Left renal pelvis (tissue), 4 donors: ENCODE measurements around the gene PKN1. TPM values are rescaled to one million over a fixed set of nuclear protein-coding genes. Genes with fewer than 3 reads are reported as not detected.

Source experiments
- DNase-seq, 4 donors: peaks; one replicate each; pipeline ENCODE4 v3.0.0-alpha.2; 2013; ENCODE audit warnings: low read depth in 4 of 4, low spot score in 3 of 4
- polyA plus RNA-seq, 4 donors: library from polyadenylated mRNA; unstranded; fragments of 120-200 nt; gene quantifications; one replicate each; pipeline ENCODE4 v1.2.1, GENCODE V29; 2013; ENCODE audit not compliant: insufficient read length in 4 of 4

PKN1 gene
- polyA plus RNA-seq, 4 donors, result 56.1 to 104 (median 80.8) TPM

DNA sequence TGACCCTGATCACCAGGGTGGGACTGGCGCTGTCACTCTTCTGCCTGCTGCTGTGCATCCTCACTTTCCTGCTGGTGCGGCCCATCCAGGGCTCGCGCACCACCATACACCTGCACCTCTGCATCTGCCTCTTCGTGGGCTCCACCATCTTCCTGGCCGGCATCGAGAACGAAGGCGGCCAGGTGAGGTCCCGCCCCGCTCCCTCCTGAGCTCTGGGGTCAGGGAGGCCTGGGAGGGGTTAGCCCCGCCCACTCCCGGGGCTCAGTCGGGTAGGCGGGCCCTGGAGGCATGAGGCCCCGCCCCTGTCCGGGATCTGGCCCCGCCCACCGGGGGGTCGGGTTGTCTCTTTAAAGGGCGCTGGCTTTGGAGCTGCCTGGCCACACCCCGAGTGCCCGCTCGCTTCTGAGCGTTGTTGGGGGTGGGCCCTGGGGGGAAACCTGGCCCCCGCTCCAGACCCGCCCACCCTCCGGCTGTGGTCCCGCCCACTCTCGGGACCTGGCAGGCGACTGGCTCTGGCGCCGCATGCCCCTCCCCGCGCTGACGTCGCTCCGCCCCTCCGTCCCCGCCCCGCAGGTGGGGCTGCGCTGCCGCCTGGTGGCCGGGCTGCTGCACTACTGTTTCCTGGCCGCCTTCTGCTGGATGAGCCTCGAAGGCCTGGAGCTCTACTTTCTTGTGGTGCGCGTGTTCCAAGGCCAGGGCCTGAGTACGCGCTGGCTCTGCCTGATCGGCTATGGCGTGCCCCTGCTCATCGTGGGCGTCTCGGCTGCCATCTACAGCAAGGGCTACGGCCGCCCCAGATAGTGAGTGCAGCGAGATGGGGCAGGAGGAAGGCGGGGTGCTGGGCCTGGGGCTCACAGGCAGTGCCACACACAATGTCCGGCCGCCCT is 27.1 kb upstream of the PKN1 start:
- DNase-seq, result peak; percentile 72 to 77 (median 76)

DNA sequence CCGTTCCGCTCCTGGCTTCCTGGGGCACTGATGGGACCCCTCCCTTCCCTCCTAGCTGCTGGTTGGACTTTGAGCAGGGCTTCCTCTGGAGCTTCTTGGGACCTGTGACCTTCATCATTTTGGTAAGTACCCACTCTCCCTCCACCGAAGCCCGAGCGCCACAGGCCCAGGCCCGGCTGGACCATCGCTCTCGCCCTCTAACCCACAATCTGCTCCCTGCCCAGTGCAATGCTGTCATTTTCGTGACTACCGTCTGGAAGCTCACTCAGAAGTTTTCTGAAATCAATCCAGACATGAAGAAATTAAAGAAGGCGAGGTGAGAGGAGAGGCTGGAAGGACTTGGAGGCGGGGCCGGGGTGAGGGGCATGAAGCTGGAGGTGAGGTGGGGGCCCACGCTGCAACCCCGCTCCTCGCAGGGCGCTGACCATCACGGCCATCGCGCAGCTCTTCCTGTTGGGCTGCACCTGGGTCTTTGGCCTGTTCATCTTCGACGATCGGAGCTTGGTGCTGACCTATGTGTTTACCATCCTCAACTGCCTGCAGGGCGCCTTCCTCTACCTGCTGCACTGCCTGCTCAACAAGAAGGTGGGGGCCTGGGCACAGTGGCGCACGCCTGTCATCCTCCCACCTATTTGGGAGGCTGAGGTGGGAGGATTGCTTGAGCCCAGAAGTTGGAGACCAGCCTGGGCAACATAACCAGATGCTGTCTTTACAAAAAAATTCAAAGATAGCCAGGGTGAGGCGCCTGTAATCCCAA is 26.3 kb upstream of the PKN1 start:
- no peak for DNase-seq

DNA sequence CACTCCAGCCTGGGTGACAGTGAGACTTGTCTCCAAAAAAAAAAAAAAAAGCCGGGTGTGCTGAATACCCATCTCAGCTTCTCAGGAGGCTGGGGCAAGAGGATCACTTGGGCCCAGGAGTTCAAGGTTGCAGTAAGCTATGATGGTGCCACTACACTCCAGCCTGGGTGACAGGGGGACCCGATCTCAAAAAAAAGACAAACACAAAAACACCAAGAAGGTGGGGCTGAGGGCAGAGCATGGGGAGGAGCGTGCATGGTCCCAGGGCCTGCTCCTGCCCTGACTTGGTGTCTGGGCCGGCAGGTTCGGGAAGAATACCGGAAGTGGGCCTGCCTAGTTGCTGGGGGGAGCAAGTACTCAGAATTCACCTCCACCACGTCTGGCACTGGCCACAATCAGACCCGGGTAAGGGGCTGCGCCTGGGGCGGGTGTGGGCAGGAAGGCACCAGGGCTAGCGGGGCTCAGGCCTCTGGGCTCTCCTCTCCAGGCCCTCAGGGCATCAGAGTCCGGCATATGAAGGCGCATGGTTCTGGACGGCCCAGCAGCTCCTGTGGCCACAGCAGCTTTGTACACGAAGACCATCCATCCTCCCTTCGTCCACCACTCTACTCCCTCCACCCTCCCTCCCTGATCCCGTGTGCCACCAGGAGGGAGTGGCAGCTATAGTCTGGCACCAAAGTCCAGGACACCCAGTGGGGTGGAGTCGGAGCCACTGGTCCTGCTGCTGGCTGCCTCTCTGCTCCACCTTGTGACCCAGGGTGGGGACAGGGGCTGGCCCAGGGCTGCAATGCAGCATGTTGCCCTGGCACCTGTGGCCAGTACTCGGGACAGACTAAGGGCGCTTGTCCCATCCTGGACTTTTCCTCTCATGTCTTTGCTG is 25.3 kb upstream of the PKN1 start:
- no peak for DNase-seq

DNA sequence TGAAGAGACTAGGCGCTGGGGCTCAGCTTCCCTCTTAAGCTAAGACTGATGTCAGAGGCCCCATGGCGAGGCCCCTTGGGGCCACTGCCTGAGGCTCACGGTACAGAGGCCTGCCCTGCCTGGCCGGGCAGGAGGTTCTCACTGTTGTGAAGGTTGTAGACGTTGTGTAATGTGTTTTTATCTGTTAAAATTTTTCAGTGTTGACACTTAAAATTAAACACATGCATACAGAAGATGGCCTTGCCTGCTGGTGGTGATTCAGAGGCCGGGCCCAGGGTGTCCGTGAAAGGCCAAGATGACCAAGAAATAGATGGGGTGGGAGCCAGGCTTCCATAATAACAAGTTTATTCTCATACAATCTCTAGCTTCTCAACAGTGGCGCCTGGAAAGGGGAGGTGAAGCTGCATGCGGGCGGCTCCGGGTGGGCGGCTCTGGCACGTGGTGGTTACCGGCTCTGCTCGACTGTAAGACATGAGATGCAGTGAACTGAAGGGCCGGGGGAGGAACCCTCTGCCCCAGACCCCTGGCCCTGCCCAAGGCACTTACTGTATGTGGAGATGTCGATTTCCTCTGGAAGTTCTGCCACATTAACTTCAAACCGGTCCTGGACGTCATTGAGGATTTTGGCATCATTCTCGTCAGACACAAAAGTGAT is 24.5 kb upstream of the PKN1 start:
- DNase-seq, result no peak

DNA sequence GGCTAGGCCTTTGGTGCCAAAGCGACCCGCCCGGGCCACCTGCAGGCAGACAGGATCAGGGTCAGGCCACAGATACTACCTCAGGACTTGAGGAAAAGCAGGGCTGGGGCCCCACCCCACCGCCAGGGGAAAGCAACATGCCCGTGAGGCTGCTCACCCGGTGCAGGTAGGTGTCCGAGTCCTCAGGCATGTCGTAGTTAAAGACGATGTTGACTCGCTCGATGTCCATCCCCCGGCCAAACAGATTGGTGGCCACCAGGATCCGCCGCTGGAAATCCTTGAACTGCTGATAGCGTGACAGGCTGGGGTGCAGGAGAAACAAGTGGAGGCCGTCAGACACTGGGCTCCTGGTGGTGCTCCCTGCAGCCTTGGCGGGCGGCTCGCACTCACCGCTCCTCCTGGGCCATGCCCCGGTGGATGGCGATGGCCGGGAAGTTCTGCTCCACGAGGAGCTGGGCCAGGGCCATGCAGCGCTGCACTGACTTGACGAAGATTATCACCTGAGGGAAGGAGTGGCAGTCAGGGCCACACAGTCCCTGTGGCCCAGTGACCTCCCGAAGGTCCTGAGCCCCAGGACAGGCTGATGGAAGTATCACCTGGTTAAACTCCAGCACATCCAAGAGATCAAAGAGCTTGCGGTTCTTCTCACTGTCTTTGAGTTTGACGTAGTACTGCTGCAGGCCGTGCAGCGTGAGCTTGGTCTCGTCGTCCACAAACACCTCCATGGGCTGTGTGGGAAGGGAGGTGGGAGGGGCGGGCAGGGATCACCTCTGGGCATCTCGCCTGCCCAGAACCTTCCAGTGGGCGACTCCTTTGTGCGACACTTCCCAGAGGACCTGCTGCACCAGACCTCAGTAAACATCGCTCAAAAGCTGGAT is 23.7 kb upstream of the PKN1 start:
- no peak for DNase-seq

DNA sequence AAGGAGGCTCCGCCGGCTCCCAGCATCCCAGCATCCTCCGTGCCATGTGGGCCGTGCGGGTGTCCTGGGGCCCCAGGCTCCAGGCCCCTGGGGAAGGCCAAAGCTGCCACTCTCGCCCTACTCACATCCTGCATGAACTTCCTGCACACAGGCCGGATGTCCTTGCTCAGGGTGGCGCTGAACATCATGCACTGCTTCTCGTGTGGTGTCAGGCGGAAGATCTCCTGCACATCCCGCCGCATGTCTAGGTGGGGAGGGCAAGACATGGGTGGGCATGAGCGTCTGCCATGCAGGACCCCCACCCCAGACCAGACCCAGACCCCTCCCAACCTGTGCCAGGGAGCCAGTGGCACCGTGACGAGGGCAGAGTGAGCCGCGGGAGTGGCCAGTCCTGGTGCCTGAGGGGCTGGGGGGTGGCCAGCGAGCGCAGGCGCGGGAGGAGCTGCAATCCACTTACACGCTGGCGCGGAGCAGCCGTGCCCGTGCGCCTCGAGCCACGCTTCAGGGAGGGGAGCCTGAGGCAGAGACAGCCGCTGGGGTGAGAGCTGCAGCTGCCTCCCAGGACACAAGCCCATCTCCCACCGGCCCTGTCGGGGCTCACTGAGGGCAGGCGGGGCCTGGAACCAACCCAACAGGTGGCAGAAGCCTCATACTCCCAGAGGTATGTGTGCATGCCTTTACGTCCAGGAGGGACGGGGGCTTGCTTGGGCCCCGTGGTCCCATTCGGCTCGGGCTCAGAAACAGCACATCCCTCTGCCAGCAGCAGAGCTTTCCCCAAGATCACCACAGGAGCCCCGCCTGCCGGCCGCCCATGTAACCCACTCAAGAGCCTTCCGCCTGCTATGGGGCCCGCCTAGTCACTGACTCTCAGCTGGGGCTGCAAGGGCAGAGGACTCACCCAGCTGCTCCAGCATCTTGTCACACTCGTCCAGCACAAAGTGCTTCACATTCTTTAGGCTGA is 22.7 kb upstream of the PKN1 start:
- no peak for DNase-seq

DNA sequence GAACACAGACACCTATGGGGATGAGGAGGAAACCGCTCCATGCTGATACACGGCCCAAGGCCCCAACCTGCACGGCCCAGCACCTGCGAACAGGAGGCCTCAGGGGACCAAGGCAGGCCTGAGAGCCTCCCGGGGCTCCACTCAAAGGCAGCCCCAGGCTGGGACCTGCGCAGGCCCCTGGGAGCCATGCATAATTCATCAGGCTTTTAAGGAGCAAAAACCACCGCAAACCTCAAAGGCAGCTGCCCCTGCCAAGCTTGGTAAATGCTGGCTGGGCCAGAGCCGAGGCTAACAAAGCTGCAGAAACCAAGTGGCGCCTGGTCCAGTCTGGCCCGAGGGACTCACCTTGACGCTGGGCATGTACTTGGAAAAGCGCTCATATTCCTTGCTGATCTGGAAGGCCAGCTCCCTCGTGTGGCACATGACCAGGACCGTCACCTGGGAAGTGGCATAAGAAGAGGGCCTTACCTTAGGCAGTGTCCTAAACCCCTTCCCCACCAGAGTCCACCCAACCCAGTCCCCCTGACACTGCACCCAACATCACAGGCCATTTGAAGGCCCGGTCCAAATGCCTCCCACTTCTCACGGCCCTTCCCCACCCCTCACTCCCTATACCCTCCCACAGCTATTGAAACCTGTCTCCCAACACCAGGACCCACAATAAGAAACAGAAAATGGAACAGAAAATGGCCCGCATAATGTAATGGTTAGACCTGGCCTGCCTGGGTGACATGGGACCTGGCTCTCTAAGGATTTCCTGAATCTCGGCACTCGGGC is 21.8 kb upstream of the PKN1 start:
- no peak for DNase-seq

DNA sequence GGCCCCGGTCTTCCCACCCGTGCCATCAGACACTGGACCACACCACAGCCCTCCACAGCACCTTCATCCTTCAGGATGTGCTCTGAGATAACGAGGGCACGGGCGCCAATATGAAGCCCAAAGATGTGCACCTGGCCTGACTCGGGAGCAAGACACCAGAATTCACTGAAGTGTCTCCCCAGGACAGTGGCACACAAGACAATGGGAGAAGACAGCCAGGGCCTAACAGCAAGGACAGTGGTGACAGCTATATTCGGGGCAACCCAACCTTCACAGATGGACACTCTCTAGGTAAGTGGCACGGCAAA is 21.2 kb upstream of the PKN1 start:
- no peak for DNase-seq

DNA sequence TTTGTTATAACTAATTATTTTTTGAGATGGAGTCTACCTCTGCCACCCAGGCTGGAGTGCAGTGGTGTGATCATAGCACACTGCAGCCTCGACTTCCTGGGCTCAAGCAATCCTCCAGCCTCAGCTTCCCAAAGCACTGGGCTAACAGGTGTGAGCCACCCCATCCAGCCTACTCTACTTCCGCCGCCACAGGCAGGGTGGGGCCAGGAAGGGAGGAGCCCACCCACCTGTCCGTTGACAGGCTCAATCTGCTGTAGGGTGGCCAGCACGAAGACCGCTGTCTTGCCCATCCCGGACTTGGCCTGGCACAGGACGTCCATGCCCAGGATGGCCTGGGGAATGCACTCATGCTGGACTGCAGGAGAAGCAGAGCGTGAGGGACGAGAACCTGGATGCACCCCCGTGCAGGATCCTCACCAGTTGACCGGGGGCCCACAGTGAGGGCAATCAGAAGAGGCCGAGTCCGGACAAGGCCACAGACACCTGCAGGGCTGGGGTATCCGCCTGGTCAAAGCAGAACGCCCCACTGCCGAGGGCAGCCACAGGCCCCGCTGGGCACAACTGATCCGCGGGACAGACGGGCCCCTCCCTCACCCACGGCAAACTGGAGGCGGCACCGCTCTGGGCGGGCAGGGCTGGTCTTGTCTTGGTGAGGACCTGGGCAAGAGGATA is 20.6 kb upstream of the PKN1 start:
- no peak for DNase-seq

DNA sequence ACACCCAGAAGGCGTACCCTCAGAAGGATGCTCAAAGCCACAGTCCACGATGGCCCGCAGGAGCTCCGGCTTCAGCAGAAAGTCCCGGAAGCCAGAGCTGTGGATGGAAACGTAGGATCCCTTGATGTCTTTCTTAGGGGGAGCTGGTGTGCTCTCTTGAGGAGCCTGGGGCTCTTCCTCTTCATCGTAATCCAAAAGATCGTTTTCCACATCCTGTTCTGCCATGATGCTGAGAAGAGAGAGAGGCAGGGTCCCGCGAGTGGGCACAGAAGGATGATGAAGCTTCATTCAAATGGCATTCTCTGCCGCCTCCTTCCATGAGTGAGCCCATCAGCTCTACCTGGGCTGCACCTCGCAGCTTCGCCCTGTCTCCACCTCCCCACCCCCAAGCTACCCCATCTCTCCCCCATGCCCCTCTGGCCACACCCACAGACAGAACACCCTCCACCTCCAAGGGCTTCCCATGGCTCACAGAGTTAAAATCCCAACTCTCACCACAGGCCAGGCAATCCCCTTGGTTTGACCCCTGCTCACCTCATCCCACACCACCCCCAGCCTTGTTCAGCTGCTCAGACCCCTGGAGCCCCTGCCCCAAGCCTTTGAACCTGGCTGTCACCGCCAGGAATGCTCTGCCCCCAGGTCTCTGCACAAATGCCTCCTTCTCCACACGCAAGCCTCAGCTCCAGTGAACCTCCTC is 20.0 kb upstream of the PKN1 start:
- no peak for DNase-seq

DNA sequence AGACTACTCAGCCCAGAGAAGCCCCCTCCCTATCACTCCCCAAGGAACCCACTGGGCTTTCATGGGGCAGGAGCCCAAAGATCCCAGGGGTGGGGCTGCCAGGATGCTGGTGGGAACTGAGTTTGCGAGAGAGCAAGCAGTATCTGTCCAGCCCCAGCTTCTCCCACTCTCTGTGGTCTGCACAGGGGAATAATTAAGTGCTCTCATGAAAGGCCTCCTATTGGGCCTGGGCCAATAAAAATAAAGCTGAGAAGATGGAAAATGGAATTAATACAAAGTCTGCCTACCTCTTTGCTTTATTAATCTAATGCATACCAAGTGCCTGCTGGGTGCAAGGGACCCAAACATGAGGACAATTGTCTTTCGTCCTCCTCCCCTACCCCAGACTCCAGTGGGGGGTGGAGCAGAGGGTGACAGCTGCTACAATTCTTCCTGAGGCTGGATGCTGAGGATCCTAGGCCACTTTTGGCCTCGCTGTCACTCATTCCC is 19.4 kb upstream of the PKN1 start:
- DNase-seq, result no peak

DNA sequence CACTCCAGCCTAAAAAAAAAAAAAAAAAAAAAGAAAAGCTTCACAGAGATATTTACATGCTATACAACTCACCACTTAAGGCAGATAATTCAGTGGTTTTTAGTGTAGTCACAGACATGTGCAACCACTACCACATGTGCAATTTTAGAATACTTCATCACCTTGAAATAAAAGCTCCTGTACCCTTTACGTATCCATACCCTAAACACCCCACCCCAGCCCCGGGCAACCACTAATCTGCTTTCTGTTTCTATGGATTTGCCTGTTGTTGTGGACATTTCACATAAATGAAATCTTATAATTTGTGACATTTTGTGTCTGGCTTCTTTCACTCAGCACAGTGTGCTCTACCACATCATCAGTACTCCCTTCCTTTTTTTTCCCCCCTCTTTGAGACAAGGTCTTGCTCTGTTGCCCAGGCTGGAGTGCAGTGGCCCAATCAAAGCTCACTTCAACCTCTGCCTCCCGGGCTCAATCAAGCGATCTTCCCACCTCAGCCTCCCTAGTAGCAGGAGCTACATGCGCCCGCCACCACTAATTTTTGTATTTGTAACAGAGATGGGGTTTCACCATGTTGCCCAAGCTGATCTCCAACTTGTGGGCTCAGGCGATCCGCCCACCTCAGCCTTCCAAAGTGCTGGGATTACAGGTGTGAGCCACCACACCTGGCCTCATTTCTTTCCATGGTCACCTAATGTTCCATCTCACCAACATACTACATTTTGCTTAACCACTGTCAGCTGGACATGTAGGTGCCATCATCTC is 18.0 kb upstream of the PKN1 start:
- no peak for DNase-seq

DNA sequence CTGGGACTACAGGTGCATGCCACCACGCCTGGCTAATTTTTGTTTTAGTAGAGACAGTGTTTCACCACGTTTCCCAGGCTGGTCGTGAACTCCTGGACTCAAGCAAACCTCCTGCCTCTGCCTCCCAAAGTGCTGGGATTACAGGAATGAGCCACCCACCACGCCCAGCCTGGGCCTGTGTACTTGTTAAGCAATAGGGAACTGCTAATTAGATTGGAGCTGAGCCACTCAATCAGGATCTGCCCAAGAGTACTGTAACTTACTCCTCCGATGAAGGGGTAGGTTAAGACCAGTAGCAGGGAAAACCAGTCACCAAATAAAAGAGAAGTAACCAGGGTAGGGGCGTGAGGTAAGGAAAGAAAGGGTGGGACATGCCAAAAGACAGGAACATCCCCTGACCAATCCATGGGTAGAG is 16.3 kb upstream of the PKN1 start:
- DNase-seq, result no peak

DNA sequence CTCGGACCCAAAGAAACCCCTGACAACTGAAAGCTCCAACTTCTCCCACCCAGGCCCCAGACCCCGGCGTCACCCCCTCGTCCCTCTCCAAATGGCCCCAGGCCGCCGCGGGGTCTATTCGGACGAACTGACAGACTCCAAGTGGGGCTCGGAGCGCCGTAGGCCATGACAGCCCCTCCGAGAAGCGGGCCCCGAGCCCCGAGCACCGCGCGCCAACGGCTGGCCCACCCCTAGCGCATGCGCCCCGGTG is 14.3 kb upstream of the PKN1 start:
- DNase-seq, result no peak

DNA sequence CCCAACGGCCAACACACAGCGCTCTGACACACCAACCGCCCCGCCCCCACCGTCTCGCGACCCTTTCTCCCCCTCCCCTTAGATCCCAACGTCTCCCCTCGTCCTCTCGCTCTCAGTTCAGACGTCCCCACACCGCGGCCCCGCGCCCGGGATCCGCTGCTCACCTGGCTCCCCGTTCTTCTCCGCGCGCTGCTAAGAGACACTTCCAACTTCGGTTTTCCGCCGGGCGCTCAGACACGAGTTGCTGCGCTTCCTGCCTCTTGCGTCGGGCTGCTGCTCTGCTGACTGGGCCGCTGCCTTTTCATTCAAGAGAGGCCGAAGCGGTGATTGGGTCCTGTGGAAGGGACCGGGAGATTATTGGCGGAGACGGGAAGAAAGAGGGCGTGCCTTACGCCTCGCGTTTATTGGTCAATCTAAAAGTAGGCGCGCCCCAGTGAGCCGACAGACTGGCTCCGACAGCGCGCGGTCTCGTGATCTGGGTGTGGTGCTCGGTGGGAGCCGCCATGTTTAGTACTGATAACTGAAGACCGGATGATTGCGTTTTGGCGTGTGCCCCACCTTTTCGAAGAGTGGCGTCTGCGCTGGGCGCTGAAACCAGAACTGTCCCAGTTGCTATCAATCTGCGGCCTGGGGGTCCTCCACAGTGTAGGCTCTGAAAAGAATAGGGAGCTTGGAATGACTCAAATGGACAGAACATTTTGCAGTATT is 13.8 kb upstream of the PKN1 start, which contains the start of gene DDX39A:
Gene DDX39A, minus strand, starts transcription at position 236 of the 708 bp plus-strand sequence. CDS start 6,121 bp downstream, outside the sequence.
- peak; percentile 96 to 99 (median 97) for DNase-seq
